GM12878 (cell line): ENCODE measurements around the gene FREM2. TPM values are rescaled to one million over a fixed set of nuclear protein-coding genes. Genes with fewer than 3 reads are reported as not detected.
A peak's percentile ranks its signal among the peaks of the same experiment; 100 is the strongest.

Source experiments
- ATAC-seq: fragments of 200-7000 bp; cut with Tn5 transposase; 3 replicates; pipeline ENCODE4 v1.9.1; 2020; ENCODE audit warnings: mild to moderate bottlenecking, moderate library complexity
- BruUV-seq: library from RNA; stranded (reverse); fragments of 400-500 nt; replicated peaks from 2 replicates; lab custom pipeline; 2021; lab: Mats Ljungman, UMichigan
- CTCF ChIA-PET: fragments of 300-600 bp; sonication (Branson Sonifier 250); formaldehyde crosslinking; extraction: SDS; loops from one replicate; lab custom pipeline; 2021; ENCODE audit warnings: inconsistent platforms; lab: Yijun Ruan, JAX
- POLR2A ChIA-PET: fragments of 350-600 bp; formaldehyde crosslinking; extraction: SDS; loops from one replicate; lab custom pipeline; 2021; ENCODE audit warnings: inconsistent platforms; lab: Charles Lee
- RAD21 ChIA-PET: fragments of 300-600 bp; sonication (Branson Sonifier 250); formaldehyde crosslinking; loops from one replicate; lab custom pipeline; 2023; ENCODE audit warnings: antibody characterized with exemption; ENCODE audit not compliant: unreplicated experiment; lab: Charles Lee
- SMC1A ChIA-PET: fragments of 300-600 bp; sonication (Branson Sonifier 250); formaldehyde crosslinking; loops from one replicate; lab custom pipeline; 2023; ENCODE audit not compliant: unreplicated experiment, uncharacterized antibody; lab: Charles Lee
- DNase-seq: peaks from one replicate; pipeline ENCODE4 v3.0.0-alpha.2; 2011; ENCODE audit warnings: low read depth, low spot score
- FAIRE-seq: peaks from 3 replicates; lab custom pipeline; 2011; peaks lifted over from hg19 to GRCh38; lab: Jason Lieb, UNC
- H2AFZ ChIP-seq: 2 replicates; pipeline ENCODE4 v1.6.0; 2011; ENCODE audit warnings: low read depth, low read length, control low read depth; ENCODE audit not compliant: control insufficient read depth
- H3K27ac ChIP-seq: 2 replicates; pipeline ENCODE4 v1.5.1; 2011; ENCODE audit warnings: control low read depth; ENCODE audit not compliant: control insufficient read depth, insufficient read depth
- H3K27me3 ChIP-seq, 2 experiments: replicated peaks in 1 of 2; 2 replicates each; pipeline versions ENCODE4 v1.6.0 to v1.6.1; 2011; ENCODE audit warnings: low read length in 1 of 2; ENCODE audit not compliant: control insufficient read depth in 2 of 2, insufficient read depth in 2 of 2
- H3K36me3 ChIP-seq, 2 experiments: 2 replicates each; pipeline ENCODE4 v1.5.1; 2011; ENCODE audit warnings: low read length in 1 of 2; ENCODE audit not compliant: control insufficient read depth in 2 of 2, insufficient read depth in 2 of 2
- H3K4me1 ChIP-seq: 2 replicates; pipeline ENCODE4 v1.6.1; 2011; ENCODE audit warnings: mild to moderate bottlenecking, low read length, moderate library complexity, mixed read lengths; ENCODE audit not compliant: control insufficient read depth, insufficient read depth
- H3K4me2 ChIP-seq: 2 replicates; pipeline ENCODE4 v1.6.0; 2011; ENCODE audit warnings: control low read depth; ENCODE audit not compliant: control insufficient read depth, insufficient read depth
- H3K4me3 ChIP-seq: fragments of 200-600 bp; sonication (generic); 2 replicates; pipeline ENCODE4 v1.5.1; 2016
- H3K79me2 ChIP-seq: 2 replicates; pipeline ENCODE4 v1.6.0; 2011; ENCODE audit warnings: low read length; ENCODE audit not compliant: control insufficient read depth, insufficient read depth
- H3K9ac ChIP-seq: 2 replicates; pipeline ENCODE4 v1.8.0; 2011; ENCODE audit warnings: low read length, control low read depth, mixed read lengths; ENCODE audit not compliant: control insufficient read depth, insufficient read depth
- H3K9me3 ChIP-seq: replicated peaks from 3 replicates; pipeline ENCODE4 v1.5.1; 2011; ENCODE audit warnings: mild to moderate bottlenecking, low read length; ENCODE audit not compliant: control insufficient read depth, insufficient read depth
- H4K20me1 ChIP-seq: 2 replicates; pipeline ENCODE4 v1.6.0; 2011; ENCODE audit not compliant: control insufficient read depth, insufficient read depth
- ESRRA ChIP-seq: IDR thresholded peaks from 2 replicates; pipeline ENCODE4 v1.6.1; 2012; ENCODE audit warnings: mild to moderate bottlenecking, low read length, improper control_type of control experiment
- ETV6 ChIP-seq, 2 experiments: fragments of 450-650 bp in 1 of 2; IDR thresholded peaks in 1 of 2; conservative IDR thresholded peaks in 1 of 2; 2 replicates each; pipeline ENCODE4 v1.6.1; 2014; ENCODE audit warnings: antibody characterized with exemption in 1 of 2, borderline replicate concordance in 1 of 2, low read depth in 1 of 2, mild to moderate bottlenecking in 1 of 2, moderate library complexity in 1 of 2
- EZH2 ChIP-seq: IDR thresholded peaks from 2 replicates; pipeline ENCODE4 v1.6.1; 2012; ENCODE audit warnings: low read depth, mild to moderate bottlenecking, control low read depth, inconsistent platforms, low read length, borderline replicate concordance; ENCODE audit not compliant: control insufficient read depth
- IRF4 ChIP-seq: IDR thresholded peaks from 2 replicates; pipeline ENCODE4 v1.6.1; 2011; ENCODE audit warnings: low read depth, low read length
- POU2F2 ChIP-seq: IDR thresholded peaks from 3 replicates; pipeline ENCODE4 v1.6.1; 2011; ENCODE audit warnings: low read depth, mild to moderate bottlenecking, low read length, borderline replicate concordance
- SRF ChIP-seq, 2 experiments: IDR thresholded peaks; 2 replicates each; pipeline ENCODE4 v1.6.1; 2011; ENCODE audit warnings: low read depth in 2 of 2, low read length in 2 of 2, mild to moderate bottlenecking in 1 of 2, moderate library complexity in 1 of 2
- TARDBP ChIP-seq: IDR thresholded peaks from 2 replicates; pipeline ENCODE4 v1.6.1; 2016; ENCODE audit warnings: borderline replicate concordance
- TBL1XR1 ChIP-seq: IDR thresholded peaks from 2 replicates; pipeline ENCODE4 v1.6.1; 2012; ENCODE audit warnings: low read depth, low read length, improper control_type of control experiment
- ZNF592 ChIP-seq: fragments of 450-650 bp; IDR thresholded peaks from 2 replicates; pipeline ENCODE4 v1.6.1; 2017; ENCODE audit warnings: mild to moderate bottlenecking, moderate library complexity
- ZSCAN29 ChIP-seq: fragments of 450-650 bp; IDR thresholded peaks from 2 replicates; pipeline ENCODE4 v1.6.1; 2017; ENCODE audit warnings: mild to moderate bottlenecking, moderate library complexity
- WGBS: methylation state at CpG from one replicate; pipeline ENCODE4 v1.1.6; 2016; ENCODE audit warnings: low lambda C conversion rate; ENCODE audit not compliant: insufficient replicate concordance, insufficient coverage; ENCODE audit errors: missing lambda C conversion rate; 5-methylcytosine and 5-hydroxymethylcytosine counted together
- in situ Hi-C: fragments of 300-500 bp; cut with MboI; formaldehyde crosslinking; loops from 9 replicates; pipeline ENCODE4 v1.14.3; 2018; ENCODE audit warnings: mixed read lengths
- intact Hi-C: fragments of 100-400 bp; cut with micrococcal nuclease; formaldehyde crosslinking; loops from one replicate; pipeline ENCODE4 v1.14.2; 2022; ENCODE audit not compliant: unreplicated experiment
- polyA plus RNA-seq, 11 experiments: library from polyadenylated mRNA; depleted of rRNA in 4 of 11; unstranded in 6 of 11; stranded (reverse) in 5 of 11; fragments of >200 nt; fragmentation: Nextera tagmentation in 4 of 11; fragmentation: Illumina TruSeq in 1 of 11; extraction: Ambion mirVana in 4 of 11; extraction: Trizol in 1 of 11; gene quantifications; 1 replicate in 1 of 11; 2 replicates in 10 of 11; pipeline versions ENCODE4 v1.2.1 to v1.2.3, GENCODE V29; 2011 to 2016; ENCODE audit warnings: inconsistent platforms in 2 of 11, missing spikeins in 2 of 11, low read depth in 1 of 11
- total RNA-seq, 4 experiments: library from RNA; depleted of rRNA in 3 of 4; stranded (reverse); fragments of >200 nt in 3 of 4; fragmentation: Illumina TruSeq in 1 of 4; extraction: Trizol in 1 of 4; gene quantifications; 2 replicates each; pipeline versions ENCODE4 v1.2.1 to v1.2.3, GENCODE V29; 2013 to 2021
- TF ChIP-seq, protein P1 (sequence below): IDR thresholded peaks from 2 replicates; pipeline ENCODE4 v1.6.1; 2012; ENCODE audit warnings: low read depth, low read length, improper control_type of control experiment
- TF ChIP-seq, protein P2 (sequence below): IDR thresholded peaks from 2 replicates; pipeline ENCODE4 v1.6.1; 2012; ENCODE audit warnings: low read length, inconsistent platforms
- TF ChIP-seq, protein P3 (sequence below): fragments of 450-650 bp; IDR thresholded peaks from 2 replicates; pipeline ENCODE4 v1.6.1; 2017; ENCODE audit warnings: mild to moderate bottlenecking

Gene FREM2
- total and polyA plus RNA-seq, 10 of the 15 experiments (the other 5 are each of a cell fraction or from before 2014, with no cell fraction given), result 0.02 to 0.12 (median 0.05) TPM; not detected in 2

GRCh38 chr13:38854226-38854625, 167.3 kb downstream of the FREM2 start (continued):
- no peak for TF ChIP-seq POU2F2
- TF ChIP-seq ZNF592, result no peak
- TF ChIP-seq ESRRA, result no peak
- TF ChIP-seq ETV6 (conservative IDR thresholded peaks at IDR 0.05 in 1 of 2, IDR thresholded peaks at IDR 0.05 in 1 of 2; ENCODE audit: borderline replicate concordance in 1 of 2, low read depth in 1 of 2), result no peak
- TF ChIP-seq, protein P1, sequence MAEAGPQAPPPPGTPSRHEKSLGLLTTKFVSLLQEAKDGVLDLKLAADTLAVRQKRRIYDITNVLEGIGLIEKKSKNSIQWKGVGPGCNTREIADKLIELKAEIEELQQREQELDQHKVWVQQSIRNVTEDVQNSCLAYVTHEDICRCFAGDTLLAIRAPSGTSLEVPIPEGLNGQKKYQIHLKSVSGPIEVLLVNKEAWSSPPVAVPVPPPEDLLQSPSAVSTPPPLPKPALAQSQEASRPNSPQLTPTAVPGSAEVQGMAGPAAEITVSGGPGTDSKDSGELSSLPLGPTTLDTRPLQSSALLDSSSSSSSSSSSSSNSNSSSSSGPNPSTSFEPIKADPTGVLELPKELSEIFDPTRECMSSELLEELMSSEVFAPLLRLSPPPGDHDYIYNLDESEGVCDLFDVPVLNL, result no peak

- BruUV-seq, result no TSS peak
- ATAC-seq, result peak; percentile 37
- RAD21 ChIA-PET, result no interaction called here
- no peak for TF ChIP-seq ZSCAN29
- no peak for TF ChIP-seq SRF (IDR thresholded peaks at IDR 0.05; ENCODE audit: low read depth in 2 of 2, low read length in 2 of 2)
- no peak for TF ChIP-seq TBL1XR1
- TF ChIP-seq, protein P1, result no peak
- TF ChIP-seq, protein P2, sequence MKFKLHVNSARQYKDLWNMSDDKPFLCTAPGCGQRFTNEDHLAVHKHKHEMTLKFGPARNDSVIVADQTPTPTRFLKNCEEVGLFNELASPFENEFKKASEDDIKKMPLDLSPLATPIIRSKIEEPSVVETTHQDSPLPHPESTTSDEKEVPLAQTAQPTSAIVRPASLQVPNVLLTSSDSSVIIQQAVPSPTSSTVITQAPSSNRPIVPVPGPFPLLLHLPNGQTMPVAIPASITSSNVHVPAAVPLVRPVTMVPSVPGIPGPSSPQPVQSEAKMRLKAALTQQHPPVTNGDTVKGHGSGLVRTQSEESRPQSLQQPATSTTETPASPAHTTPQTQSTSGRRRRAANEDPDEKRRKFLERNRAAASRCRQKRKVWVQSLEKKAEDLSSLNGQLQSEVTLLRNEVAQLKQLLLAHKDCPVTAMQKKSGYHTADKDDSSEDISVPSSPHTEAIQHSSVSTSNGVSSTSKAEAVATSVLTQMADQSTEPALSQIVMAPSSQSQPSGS, result no peak
- no peak for TF ChIP-seq TARDBP
- no peak for TF ChIP-seq IRF4
- TF ChIP-seq, protein P3, sequence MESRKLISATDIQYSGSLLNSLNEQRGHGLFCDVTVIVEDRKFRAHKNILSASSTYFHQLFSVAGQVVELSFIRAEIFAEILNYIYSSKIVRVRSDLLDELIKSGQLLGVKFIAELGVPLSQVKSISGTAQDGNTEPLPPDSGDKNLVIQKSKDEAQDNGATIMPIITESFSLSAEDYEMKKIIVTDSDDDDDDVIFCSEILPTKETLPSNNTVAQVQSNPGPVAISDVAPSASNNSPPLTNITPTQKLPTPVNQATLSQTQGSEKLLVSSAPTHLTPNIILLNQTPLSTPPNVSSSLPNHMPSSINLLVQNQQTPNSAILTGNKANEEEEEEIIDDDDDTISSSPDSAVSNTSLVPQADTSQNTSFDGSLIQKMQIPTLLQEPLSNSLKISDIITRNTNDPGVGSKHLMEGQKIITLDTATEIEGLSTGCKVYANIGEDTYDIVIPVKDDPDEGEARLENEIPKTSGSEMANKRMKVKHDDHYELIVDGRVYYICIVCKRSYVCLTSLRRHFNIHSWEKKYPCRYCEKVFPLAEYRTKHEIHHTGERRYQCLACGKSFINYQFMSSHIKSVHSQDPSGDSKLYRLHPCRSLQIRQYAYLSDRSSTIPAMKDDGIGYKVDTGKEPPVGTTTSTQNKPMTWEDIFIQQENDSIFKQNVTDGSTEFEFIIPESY, result no peak
- TF ChIP-seq EZH2, result no peak
These were observed 169.2 kb downstream of the FREM2 start for GRCh38 chr13:38856065-38856464.

More at GRCh38 chr13:38856065-38856464, 169.2 kb downstream of the FREM2 start:
- SMC1A ChIA-PET, result no interaction called here
- no peak for DNase-seq
- intact Hi-C loops (no loop called here), in situ Hi-C loops (no loop called here)
- Histone ChIP-seq H3K27me3 (no peaks in the 10 kb centered on the region), H3K9me3 (no peaks in the 10 kb centered on the region), H3K4me3 (no peak overlapping the region), H3K9ac (no peak overlapping the region), H3K4me1 (no peaks in the 10 kb centered on the region), H3K36me3 (no peaks in the 10 kb centered on the region), H3K27ac (no peak overlapping the region), H4K20me1 (no peaks in the 10 kb centered on the region), H3K4me2 (no peak overlapping the region), H3K79me2 (no peaks in the 10 kb centered on the region), H2AFZ (no peak overlapping the region)
- CTCF ChIA-PET, result interaction anchor here (1.4 to 1.6 kb wide), 2 partner anchors 11 to 34 kb away, joined by 3 read pairs; no protein-coding TSS in a partner anchor
- POLR2A ChIA-PET, result no interaction called here
- 44% methylated on average over 4 of the region's 4 CpGs for WGBS
- FAIRE-seq, result no peak
